NCI-H2081 (cell line): ENCODE measurements around the gene TGM5.
"Not testable (repeated sequence)": the region's sequence is repeated elsewhere in the genome, so short reads cannot be mapped to it uniquely, and the experiment has no call there.

Source experiments
- DNase-seq, 2 experiments: peaks; one replicate each; lab custom pipeline; 2025; lab: John Stamatoyannopoulos, UW

TGM5 gene

DNA sequence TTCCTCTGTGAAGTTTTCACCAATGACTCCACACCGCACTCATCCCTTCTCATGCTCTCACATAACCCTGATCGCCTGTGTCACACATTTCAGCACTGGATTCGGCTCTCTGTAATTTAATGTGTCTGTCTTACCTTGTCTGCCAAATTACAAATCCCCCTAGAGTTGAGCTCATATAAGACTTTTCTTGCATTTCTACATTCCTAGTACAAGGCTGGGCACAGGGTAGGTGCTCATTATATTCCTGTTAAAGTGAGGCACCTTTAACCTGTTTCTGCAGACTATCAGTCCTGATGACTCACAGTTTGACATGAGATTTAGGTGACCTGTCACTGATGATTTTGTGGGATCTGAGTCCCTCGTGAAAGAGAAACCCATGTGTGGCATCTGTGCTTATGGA, 22.6 kb downstream of the TGM5 start:
- DNase-seq = no peak

DNA sequence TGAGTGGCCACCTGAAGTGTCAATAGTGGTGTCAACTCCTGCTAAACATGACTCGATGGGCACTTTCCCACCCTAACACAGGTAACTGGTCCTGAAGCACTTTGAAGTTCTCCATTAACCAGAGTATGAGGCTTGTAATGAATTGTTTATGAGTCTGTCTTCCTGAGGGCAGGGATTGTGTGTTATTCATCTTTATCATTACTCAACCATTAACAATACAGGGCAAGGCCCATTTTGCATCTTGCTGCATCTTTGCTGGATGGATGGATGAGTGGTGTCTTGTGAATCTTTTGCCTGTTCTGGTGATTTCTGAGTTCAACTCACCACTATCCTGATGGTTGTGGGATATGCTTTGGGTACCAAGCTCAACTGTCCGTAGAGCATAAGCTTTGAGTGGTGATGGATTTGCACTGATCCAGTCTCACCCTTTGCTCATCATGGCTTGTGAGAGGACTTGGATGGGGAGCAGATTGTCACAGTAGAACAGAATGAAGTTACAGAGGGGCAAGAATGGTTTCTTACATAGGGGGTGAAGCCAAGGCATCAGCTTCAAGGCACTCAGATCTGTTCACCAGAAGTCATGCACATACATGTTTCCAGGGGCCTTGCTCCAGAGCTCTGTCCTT, 23.6 kb downstream of the TGM5 start:
- no peak for DNase-seq

DNA sequence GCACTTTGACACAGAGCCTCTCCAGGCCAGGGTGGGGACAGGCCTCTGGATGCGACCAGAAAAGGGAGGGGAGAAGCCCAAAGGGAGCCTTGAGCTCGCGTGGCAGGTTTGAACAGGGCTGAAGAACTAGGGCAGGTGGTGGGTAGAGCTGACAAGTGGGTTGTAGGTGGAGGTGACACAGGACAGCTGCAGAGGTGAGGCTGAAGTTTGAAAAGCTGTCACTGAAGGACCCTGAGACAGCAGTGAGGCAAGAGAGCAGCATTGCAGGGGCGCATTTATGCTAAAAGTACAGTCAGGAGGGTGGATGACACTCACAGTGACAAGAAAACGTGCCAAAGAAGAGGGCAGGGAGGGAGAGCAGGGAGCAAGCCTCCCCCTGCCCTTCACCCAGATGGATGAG, 24.1 kb downstream of the TGM5 start:
- no peak for DNase-seq

DNA sequence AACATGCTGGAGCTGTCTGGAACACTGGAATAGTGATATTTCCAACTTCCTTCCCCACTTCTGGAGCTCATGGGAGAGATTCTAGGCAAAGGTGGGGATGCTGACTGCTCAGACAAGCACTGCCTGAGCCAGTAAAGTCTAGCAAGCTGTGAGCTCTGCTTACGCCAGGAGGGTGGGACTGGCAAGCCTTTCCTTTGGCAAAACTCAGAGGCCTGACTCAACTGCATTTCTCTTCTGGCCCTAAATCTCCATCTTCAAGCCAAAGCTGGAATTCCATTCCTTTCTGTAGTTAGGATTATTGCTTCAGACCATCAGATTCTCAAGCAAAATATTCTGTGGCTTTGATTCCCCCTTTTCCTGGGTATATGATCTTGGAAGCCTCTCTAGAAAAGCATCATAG, 25.6 kb downstream of the TGM5 start:
- no peak for DNase-seq

DNA sequence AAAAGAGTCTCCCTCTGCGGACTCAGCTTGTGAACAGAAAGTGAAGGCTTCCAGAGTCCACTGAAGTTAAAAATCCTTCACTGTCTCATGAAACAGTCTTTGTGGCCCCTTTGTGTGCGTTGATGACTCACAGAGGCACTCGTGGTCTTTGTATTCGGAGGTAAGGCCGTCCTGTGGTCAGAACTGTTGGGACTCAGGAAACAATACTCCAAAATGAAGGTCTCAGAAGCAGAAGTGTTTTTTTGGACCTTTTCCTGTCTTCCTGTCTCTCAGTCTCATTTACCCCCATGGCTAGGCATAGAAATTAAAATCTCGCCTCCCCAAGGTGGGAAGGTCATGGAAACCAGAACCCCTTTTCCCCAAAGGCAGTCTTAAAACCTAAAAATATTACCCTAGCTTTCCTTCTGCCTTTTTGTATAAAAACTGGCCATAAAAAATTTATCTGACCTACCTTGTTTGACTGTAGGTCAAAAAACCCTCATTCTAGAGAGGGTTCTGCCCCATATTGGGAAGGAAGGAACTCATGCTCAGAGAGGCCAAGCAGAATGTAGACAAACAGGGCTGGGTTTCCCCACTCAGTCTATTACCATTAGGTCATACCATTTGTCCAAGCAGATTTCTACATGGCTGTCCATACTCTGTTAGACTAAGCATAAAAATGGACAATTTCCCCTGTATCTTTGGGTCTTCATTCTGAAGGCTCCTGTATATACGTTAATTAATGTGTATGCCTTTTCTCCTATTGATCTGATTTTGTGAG, 26.8 kb downstream of the TGM5 start:
- DNase-seq = no peak

DNA sequence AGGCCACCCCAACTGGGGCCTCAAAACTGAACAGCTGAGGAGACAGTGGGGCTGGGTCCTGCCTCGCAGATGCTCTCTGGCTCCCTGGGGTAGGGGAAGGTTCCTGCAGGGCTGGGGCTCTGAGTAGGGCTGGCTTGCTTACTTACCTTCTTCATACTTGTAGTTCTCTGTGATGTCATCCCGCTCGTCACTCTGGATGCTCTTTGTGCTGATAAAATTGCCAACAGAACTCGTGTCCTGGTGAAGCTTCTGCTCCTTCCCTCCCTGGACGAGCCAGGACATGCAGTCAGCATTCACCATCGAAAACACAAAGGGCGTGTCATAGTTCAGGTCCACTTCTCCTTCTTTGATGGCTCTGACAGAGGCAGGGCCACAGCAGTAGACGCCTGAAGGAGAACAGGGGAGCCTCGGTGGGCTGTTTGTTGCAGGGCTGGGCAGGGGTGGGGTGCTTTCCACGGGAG, 28.0 kb downstream of the TGM5 start:
- DNase-seq = no peak

DNA sequence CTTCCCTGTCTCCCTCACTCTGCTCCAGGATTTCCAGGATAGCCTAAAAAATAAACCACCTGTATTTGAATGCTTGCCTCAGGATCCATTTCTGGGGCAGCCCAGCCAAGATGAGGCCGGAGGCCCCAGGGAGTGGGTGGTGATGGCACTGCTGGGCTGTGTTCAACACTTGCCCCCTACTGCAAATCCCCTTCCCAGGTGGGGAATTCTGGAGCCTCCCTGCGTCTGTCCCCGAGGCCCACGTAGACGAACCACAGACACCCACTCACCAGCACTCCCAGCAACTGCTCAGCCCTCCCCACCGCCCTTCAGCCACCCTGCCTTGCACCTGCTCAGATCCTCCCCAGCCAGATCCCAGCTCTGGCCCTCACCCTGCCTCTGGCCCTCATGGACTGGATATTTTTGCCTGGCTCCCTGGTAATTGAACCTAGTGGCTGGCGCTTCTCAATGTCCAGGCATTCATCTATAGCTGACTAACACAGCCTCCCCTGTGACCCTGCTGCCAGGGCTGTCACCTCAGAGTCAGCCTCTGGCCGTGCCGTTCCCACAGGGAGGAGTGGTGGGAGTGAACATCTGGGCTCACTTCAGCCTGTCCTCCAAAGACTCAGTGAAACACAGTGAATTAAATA, 28.8 kb downstream of the TGM5 start:
- DNase-seq = no peak

DNA sequence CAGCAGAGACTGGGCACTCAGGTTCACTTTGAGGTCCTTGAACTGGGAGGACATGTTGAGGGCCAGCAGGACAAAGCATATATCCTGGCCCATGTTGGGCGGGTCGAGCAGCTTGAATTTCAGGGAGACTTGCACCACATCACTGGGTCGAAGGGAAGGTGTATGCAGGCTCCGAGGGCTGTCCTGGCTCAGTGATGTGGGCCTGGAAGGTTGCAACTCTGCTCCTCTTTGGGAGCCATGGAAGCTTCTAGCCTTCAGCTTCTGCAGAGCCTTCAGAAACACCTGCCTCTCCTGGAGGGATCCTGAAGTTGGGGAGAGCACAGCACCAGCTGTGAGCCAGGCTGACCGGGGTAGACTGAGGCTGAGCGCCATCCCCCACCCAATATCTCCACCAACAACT, 31.2 kb downstream of the TGM5 start:
- DNase-seq = no peak

DNA sequence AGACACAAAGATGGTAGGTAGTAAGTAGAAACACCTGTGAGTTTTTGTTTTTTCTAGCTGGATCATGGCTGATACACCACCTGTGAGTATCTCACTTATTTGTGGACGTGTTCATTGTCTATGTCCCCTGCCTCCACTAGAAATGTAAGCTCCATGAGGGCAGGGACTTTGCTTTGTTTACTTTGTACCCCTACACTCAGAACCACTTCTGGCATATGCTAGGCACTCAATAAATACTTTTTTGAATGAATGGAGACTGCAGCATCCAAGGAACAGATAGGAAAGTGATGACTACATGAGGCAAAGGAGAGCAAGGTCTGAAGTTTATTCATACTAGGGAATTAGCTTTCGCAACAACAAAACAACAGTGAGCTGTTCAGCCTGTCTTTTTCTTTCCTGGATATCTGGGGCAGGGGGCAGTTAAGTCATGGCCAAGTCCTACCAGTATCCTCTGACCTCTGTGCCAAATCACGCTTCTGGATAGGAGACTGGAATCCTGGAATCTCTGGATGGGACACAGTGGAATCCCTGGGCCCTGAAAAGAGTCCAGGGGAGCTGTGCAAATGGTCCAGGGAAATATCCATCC, 34.3 kb downstream of the TGM5 start:
- no peak for DNase-seq

DNA sequence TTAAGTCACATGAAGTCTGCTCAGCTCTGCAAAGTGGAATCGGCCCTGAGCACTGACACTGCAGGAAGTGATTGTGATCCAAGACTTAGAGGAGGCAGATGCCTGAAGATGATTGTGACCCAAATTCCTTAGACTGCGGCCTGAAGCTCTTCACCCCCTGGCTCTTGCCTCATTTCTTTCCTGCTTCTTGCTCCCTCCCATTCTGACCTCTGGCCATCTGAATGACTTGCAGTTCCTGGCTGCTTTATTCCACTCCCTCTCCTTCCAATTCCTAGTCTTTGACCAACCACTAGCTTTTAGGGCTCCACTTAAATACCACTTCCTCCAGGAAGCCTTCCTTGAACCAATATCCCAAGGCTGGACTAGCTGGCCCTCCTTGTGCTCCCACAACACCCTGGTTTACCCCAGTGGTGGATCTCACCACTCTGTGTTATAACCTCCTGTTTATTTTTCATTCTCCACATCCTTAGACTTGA, 36.0 kb downstream of the TGM5 start:
- DNase-seq = no peak

DNA sequence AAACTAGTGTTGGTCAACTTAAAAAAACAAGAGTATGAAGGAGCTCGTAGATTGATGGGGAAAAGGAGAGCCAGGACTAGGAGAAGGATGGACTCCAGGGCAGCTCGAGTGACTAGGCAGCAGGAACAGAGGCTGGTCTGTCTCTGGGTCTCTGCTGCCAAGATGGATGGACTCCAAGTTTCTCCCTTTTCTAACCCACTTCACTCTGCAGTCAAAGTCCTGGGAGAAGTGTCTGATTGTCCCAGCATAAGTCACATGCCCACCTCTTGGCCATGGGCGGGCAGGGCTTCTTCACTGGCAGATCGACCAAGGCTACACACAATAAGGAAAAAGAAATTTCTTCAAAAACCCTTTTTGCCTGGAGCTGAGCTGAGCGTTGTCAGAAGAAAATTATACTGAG, 36.8 kb downstream of the TGM5 start:
- no peak for DNase-seq

DNA sequence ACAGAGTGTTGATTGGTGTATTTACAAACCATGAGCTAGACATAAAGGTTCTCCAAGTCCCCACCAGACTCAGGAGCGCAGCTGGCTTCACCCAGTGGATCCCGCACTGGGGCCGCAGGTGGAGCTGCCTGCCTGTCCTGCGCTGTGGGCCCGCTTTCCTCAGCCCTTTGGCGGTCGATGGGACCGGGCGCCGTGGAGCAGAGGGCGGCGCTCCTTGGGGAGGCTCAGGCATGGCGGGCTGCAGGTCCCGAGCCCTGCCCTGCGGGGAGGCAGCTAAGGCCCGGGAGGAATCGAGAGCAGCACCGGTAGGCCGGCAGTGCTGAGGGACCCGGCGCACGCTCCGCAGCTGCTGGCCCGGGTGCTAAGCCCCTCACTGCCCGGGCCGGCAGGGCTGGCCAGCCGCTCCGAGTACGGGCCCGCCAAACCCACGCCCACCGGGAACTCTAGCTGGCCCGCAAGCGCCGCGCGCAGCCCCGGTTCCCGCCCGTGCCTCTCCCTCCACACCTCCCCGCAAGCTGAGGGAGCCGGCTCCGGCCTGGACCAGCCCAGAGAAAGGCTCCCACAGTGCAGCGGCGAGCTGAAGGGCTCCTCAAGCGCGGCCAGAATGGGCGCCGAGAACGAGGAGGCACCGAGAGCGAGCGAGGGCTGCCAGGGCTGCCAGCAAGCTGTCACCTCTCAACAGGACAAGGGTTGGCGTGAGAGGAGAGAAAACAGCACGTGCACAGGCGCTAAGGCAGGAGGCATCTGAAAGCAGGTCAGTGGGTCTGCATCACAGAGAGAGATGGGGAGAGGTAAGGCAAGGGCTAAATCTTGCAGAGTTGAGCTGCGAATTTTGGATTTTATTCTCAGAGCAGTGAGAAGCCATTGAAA, 40.1 kb downstream of the TGM5 start:
- DNase-seq = no peak

DNA sequence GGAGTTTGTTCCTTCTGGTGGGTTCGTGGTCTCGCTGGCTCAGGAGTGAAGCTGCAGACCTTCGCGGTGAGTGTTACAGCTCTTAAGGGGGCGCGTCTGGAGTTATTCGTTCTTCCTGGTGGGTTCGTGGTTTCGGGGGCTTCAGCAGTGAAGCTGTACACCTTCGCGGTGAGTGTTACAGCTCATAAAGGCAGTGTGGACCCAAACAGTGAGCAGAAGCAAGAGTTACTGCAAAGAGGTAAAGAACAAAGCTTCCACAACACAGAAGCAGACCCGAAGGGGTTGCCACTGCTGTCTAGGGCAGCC, 40.8 kb downstream of the TGM5 start:
- not testable (repeated sequence) for DNase-seq

DNA sequence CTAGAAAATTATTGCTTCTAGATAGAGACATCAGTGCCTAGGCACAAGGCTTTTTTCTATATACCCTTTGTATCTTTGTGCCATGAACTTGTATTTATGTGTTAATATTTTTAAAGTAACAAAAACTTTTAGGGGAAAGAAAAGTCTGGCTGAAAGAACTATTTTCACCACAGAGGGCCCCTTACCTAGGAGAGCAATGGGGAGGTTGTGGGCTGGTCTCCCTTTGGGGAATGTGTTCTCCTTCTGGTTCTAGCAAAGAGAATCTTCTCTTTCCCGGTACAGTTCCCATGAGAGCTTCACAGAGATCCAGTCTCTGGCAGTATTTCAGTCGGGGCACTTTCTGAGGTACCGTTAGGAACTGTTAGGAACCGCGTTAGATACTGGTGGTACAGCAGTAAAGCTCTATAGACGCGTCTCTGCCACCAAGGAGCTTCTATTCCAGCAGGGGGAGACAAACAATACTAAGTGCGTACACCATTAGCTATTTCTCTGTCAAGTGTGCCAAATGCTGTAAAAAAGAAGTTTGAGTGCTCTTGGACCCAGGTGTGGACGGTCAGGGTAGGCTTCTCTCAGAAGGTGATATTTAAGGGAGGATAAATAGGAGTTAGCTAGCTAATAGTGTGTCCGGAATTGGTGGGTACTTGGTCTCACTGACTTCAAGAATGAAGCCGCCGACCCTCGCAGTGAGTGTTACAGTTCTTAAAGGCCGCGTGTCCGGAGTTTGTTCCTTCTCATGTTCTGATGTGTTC, 41.4 kb downstream of the TGM5 start:
- DNase-seq = peak; percentile 5 to 7

DNA sequence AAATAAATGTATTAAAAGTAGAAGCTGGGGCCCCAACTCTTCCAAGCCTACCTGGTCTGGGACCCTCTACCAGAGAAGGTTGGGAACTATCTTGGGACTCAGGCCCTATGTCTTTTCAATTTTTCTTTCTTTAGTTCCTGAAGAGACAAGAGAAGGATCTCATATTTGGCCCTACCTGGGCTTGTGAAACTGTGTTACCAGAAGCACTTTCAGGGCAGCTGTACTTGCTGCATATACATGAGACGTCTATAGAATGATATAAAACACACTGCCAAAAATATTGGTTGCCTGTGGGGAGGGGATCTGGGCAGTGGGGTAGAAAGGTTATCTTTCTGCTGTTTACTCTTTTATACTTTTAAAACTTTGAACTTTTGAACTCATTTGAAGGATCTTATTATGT, 45.3 kb downstream of the TGM5 start:
- DNase-seq = no peak

DNA sequence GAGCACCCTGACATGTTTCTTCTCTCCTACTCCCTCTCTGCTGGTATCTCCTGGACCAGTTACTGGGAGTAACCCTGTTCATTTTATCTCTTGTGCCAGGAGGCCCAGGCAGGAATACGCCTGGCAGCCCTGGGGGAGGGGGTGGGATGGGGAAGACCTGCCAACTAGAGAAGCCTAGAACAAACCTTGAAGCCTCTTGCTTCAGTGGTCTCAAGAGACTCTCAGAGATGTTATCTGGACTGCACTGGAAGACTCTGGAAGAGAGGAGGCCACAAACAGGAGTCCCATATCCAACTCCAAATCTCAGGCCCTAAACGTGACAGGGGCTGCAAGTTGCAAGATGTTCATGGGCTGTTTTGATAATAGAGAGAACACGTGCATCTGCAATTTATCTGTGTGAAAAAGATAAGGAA, 45.7 kb downstream of the TGM5 start, which contains the start of gene EPB42:
Gene EPB42, minus strand, starts transcription at position 28 of the 413 bp plus-strand sequence. CDS start 193 bp downstream, outside the sequence.
- no peak for DNase-seq

DNA sequence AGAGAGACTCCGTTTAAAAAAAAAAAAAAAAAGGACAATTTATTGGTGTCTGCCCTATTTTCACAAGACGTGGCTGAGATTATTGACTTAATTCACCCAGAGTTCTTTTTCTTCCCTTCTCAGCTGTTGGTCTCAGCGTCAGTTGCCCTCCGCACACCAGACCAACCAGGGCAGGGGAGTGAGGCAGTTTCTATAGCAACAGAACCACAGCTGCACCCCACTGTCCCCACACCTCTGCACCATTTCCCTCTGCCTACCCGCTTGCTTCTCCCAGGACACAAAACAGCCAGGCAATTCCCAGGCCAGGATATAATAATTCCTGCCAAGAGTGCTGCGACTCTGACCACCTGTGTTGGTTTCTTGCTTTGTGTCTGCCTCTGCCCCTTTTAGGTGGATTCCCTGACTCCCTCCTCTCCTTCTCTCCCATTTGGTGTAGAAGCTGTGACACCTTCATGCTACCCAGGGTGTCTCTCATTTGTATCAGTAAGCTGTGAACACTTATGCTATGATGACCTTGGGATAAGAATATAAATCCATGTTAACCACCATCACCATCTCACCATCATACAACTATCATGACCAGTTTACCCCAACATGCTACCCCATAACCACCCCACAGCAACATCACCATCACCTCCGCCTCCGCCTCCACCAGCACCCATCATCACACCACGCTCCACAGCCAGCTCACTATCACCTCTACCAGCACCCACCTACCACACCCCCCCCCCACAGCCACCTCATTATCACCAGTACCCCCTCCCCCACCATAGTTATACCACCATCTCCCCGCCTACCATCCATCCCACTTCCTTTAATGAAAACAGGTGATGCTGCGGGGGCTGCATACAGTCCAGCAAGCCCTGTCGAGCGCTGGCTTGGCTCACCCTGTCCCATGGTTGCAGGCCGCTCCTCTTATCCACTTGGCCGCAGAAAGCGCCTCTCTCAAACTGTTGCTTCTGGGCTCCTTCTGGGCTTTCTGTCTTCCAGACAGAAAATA, 46.5 kb downstream of the TGM5 start:
- DNase-seq = no peak

DNA sequence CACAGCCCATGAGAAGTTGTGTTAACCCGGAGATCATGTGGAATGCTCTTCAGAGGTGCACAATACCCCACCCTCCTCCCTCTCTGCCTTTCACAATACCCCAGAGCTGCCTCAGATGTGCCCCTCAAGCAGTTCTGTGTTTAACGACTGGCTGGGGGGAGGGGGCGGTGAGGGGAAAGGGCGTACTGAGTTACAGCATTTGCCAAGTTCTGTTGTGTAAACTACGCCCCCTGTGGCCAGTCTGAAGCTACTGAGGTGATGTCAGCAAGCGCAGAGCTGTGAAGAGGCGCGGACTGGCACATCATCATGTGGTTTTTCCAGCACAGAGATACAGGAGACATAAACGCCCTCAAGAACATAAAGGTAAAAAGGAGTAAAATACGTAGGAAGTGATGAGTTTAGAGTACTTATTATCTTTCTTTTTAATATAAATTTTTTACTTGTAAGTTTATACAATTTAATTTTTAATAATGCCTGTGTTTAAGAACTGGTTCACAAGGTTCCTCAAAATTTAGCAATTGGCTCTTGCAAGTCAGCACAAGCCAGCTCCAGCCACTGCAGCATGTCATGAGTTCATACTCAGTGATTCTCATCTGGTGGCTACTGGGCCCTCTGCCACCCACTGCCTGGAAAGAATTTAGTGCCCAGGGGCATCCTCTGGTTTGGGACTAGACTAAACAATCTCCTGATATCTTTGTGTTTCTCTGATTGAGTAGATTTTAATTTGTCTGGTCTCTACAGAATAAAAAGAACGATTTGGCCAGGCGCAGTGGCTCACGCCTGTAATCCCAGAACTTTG, 47.6 kb downstream of the TGM5 start:
- no peak for DNase-seq

DNA sequence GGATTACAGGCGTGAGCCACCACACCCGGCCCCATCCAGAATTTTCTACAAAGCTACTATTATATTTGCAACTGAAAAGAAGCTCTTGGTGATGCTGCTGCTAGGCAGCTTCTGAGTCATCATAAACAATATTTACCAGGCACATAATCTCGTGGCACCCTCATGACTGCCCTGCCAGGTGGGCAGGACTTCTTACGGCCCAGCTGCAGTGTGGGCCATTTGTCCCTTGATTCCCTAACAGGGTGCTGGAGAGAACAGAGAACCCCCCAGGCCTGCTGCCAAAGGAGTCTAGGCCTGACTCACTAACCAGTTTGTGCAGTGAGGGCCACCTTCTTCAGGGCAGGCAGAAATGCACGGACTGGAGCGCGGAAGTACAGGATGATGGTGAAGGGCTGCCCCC, 50.8 kb downstream of the TGM5 start:
- no peak for DNase-seq
